Hepatocyte (in vitro differentiated cells): ENCODE results near the gene PDF. TPM values are rescaled to one million over a fixed set of nuclear protein-coding genes. Genes with fewer than 3 reads are reported as not detected.

Experiments
- DNase-seq: peaks from one replicate; pipeline ENCODE4 v3.0.0-alpha.2; 2016; ENCODE audit warnings: low spot score
- H2AFZ ChIP-seq: fragments of 200-600 bp; sonication (generic); 2 replicates; pipeline ENCODE4 v1.6.0; 2016; ENCODE audit warnings: antibody characterized with exemption, mild to moderate bottlenecking
- H3K27ac ChIP-seq: fragments of 200-600 bp; sonication (generic); 2 replicates; pipeline ENCODE4 v1.5.1; 2016; ENCODE audit warnings: mild to moderate bottlenecking
- H3K27me3 ChIP-seq: fragments of 200-600 bp; sonication (generic); 2 replicates; pipeline ENCODE4 v1.6.1; 2016
- H3K36me3 ChIP-seq: fragments of 200-600 bp; sonication (generic); replicated peaks from 2 replicates; pipeline ENCODE4 v1.5.1; 2016; ENCODE audit warnings: low read depth; ENCODE audit not compliant: insufficient read depth
- H3K4me1 ChIP-seq: fragments of 200-600 bp; sonication (generic); 2 replicates; pipeline ENCODE4 v1.5.1; 2016; ENCODE audit warnings: mild to moderate bottlenecking, moderate library complexity; ENCODE audit not compliant: insufficient read depth
- H3K4me2 ChIP-seq: fragments of 200-600 bp; sonication (generic); 2 replicates; pipeline ENCODE4 v1.6.0; 2016
- H3K4me3 ChIP-seq: fragments of 200-600 bp; sonication (generic); 2 replicates; pipeline ENCODE4 v1.5.1; 2016; ENCODE audit warnings: mild to moderate bottlenecking
- H3K79me2 ChIP-seq: fragments of 200-600 bp; sonication (generic); 2 replicates; pipeline ENCODE4 v1.6.0; 2017; ENCODE audit warnings: mild to moderate bottlenecking
- H3K9me2 ChIP-seq: fragments of 200-600 bp; sonication (generic); replicated peaks from 2 replicates; pipeline ENCODE4 v1.6.0; 2017; ENCODE audit warnings: mild to moderate bottlenecking; ENCODE audit not compliant: insufficient read depth
- H3K9me3 ChIP-seq: fragments of 200-600 bp; sonication (generic); 2 replicates; pipeline ENCODE4 v1.5.1; 2016; ENCODE audit warnings: low read depth, mild to moderate bottlenecking
- H4K20me1 ChIP-seq: fragments of 200-600 bp; sonication (generic); 2 replicates; pipeline ENCODE4 v1.6.0; 2016; ENCODE audit warnings: mild to moderate bottlenecking; ENCODE audit not compliant: insufficient read depth, poor library complexity, severe bottlenecking
- CTCF ChIP-seq: fragments of 200-600 bp; sonication (generic); IDR thresholded peaks from 2 replicates; pipeline ENCODE4 v1.5.1; 2016; ENCODE audit warnings: antibody characterized with exemption, mild to moderate bottlenecking; ENCODE audit not compliant: poor library complexity
- EZH2 ChIP-seq: fragments of 200-600 bp; sonication (generic); IDR thresholded peaks from 2 replicates; pipeline ENCODE4 v1.6.1; 2016; ENCODE audit warnings: antibody characterized with exemption, mild to moderate bottlenecking, borderline replicate concordance
- EZH2phosphoT487 ChIP-seq: fragments of 200-600 bp; sonication (generic); IDR thresholded peaks from one replicate; pipeline ENCODE4 v1.6.1; 2018; ENCODE audit warnings: antibody characterized with exemption, mild to moderate bottlenecking, low read depth, moderate library complexity; ENCODE audit not compliant: unreplicated experiment, severe bottlenecking
- WGBS: methylation state at CpG from one replicate; pipeline ENCODE4 v1.1.6; 2016; ENCODE audit warnings: low lambda C conversion rate; ENCODE audit errors: missing lambda C conversion rate; 5-methylcytosine and 5-hydroxymethylcytosine counted together
- polyA plus RNA-seq: library from polyadenylated mRNA; unstranded; fragments of >200 nt; fragmentation: Nextera tagmentation; extraction: Ambion mirVana; gene quantifications from 2 replicates; pipeline ENCODE4 v1.2.1, GENCODE V29; 2016
- total RNA-seq: library from RNA; depleted of rRNA; stranded (reverse); fragments of >200 nt; gene quantifications from 2 replicates; pipeline ENCODE4 v1.2.3, GENCODE V29; 2014

The PDF gene
- 14.3 and 23.8 TPM in 2 replicates for total RNA-seq
- polyA plus RNA-seq = 21.6 and 25.4 TPM in 2 replicates

GRCh38 chr16:69330286-69331109 lies at the start of gene PDF:
Gene PDF, minus strand, starts transcription at chr16:69330588. Its CDS starts 18 bp downstream, at chr16:69330570.
- H3K27me3 ChIP-seq = no peaks in the 10 kb centered on the region
- H3K36me3 ChIP-seq = no peaks in the 10 kb centered on the region
- peaks cover 35% of the 10 kb centered on the region for H3K4me1 ChIP-seq
- 3% methylated on average over 69 of the region's 93 CpGs for WGBS
- peak; percentile 98 for DNase-seq
- peak within 1 kb of the TSS; percentile 84 for H3K4me2 ChIP-seq
- H4K20me1 ChIP-seq = peaks cover 5% of the 10 kb centered on the region
- TF ChIP-seq EZH2 (no peak), CTCF (no peak), EZH2phosphoT487 (no peak)
- H3K4me3 ChIP-seq = peak within 1 kb of the TSS; percentile 92
- peaks cover 62% of the 10 kb centered on the region for H3K79me2 ChIP-seq
- peak within 1 kb of the TSS; percentile 66 for H2AFZ ChIP-seq
- peak within 1 kb of the TSS; percentile 92 for H3K27ac ChIP-seq
- no peaks in the 10 kb centered on the region for H3K9me2 ChIP-seq
- no peaks in the 10 kb centered on the region for H3K9me3 ChIP-seq

GRCh38 chr16:69378760-69379159 lies 48.4 kb upstream of the PDF start:
- H3K36me3 ChIP-seq = no peaks in the 10 kb centered on the region
- DNase-seq = no peak
- no peaks in the 10 kb centered on the region for H3K9me2 ChIP-seq
- peaks cover under 1% of the 10 kb centered on the region for H4K20me1 ChIP-seq
- 97% methylated on average over 1 of the region's 1 CpG for WGBS
- H2AFZ ChIP-seq = no peak overlapping the region
- peaks cover 5% of the 10 kb centered on the region for H3K4me1 ChIP-seq
- no peaks in the 10 kb centered on the region for H3K27me3 ChIP-seq
- H3K4me3 ChIP-seq = no peak overlapping the region
- TF ChIP-seq CTCF (no peak), EZH2 (no peak), EZH2phosphoT487 (no peak)
- H3K4me2 ChIP-seq = no peak overlapping the region
- no peaks in the 10 kb centered on the region for H3K9me3 ChIP-seq
- H3K79me2 ChIP-seq = peaks cover 43% of the 10 kb centered on the region
- no peak overlapping the region for H3K27ac ChIP-seq

- TF ChIP-seq EZH2 (no peak), EZH2phosphoT487 (no peak), CTCF (no peak)
- 95% methylated on average over 1 of the region's 1 CpG for WGBS
Measured at GRCh38 chr16:69378036-69378435, 47.6 kb upstream of the PDF start.

More at GRCh38 chr16:69378036-69378435, 47.6 kb upstream of the PDF start:
- Histone ChIP-seq H3K4me1 (peaks cover 9% of the 10 kb centered on the region), H2AFZ (no peak overlapping the region), H3K27ac (no peak overlapping the region), H3K9me3 (no peaks in the 10 kb centered on the region), H4K20me1 (peaks cover 5% of the 10 kb centered on the region), H3K79me2 (peaks cover 36% of the 10 kb centered on the region), H3K9me2 (no peaks in the 10 kb centered on the region), H3K27me3 (no peaks in the 10 kb centered on the region), H3K4me2 (no peak overlapping the region), H3K36me3 (no peaks in the 10 kb centered on the region), H3K4me3 (no peak overlapping the region)
- DNase-seq = no peak
